Measurements from ENCODE around the gene AKAIN1. TPM values are rescaled to one million over a fixed set of nuclear protein-coding genes. Genes with fewer than 3 reads are reported as not detected.

AKAIN1 gene
- total RNA-seq, 1 experiment from 2014 or later, result not detected

DNA sequence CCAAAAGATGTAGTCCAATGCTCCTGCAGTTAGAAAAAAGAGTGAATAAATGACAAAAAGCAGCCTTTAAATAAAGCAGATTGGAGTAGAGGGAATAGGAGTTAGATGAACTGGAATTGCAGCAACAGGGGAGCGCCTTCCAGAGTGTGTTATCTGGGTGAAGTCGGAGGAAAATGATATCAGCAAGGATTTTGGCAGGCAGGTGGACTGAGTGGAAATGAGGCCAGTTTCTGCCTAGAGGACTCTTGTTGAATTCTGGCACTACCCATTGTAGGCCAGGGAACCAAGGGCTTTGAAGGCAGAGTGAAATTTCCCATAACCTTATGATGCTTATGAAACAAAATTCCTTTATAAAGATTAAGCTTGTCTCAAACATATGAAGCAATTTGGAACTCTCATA is 59.8 kb downstream of the AKAIN1 start:
- CTCF ChIA-PET, result no interaction called here
- H3K4me3 Mint-ChIP-seq (ENCODE audit: low read depth, unreplicated experiment), result no peak overlapping the region
- no TSS peak for BruUV-seq (replicated peaks)
- TF ChIP-seq, protein P1, sequence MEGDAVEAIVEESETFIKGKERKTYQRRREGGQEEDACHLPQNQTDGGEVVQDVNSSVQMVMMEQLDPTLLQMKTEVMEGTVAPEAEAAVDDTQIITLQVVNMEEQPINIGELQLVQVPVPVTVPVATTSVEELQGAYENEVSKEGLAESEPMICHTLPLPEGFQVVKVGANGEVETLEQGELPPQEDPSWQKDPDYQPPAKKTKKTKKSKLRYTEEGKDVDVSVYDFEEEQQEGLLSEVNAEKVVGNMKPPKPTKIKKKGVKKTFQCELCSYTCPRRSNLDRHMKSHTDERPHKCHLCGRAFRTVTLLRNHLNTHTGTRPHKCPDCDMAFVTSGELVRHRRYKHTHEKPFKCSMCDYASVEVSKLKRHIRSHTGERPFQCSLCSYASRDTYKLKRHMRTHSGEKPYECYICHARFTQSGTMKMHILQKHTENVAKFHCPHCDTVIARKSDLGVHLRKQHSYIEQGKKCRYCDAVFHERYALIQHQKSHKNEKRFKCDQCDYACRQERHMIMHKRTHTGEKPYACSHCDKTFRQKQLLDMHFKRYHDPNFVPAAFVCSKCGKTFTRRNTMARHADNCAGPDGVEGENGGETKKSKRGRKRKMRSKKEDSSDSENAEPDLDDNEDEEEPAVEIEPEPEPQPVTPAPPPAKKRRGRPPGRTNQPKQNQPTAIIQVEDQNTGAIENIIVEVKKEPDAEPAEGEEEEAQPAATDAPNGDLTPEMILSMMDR (IDR thresholded peaks at IDR 0.05; ENCODE audit: unreplicated experiment), result no peak
- intact Hi-C loops (cut with micrococcal nuclease; ENCODE audit: unreplicated experiment), result no loop called here
- no peaks in the 10 kb centered on the region for H3K27me3 Mint-ChIP-seq (ENCODE audit: unreplicated experiment)
- H3K36me3 Mint-ChIP-seq (ENCODE audit: insufficient read depth, unreplicated experiment), result no peaks in the 10 kb centered on the region
- H3K27ac Mint-ChIP-seq (ENCODE audit: unreplicated experiment), result no peak overlapping the region
- no peak for DNase-seq
- peaks cover 15% of the 10 kb centered on the region for H3K9me3 Mint-ChIP-seq (ENCODE audit: low read depth, unreplicated experiment)
- H3K4me1 Mint-ChIP-seq (ENCODE audit: low read depth, unreplicated experiment), result no peaks in the 10 kb centered on the region

DNA sequence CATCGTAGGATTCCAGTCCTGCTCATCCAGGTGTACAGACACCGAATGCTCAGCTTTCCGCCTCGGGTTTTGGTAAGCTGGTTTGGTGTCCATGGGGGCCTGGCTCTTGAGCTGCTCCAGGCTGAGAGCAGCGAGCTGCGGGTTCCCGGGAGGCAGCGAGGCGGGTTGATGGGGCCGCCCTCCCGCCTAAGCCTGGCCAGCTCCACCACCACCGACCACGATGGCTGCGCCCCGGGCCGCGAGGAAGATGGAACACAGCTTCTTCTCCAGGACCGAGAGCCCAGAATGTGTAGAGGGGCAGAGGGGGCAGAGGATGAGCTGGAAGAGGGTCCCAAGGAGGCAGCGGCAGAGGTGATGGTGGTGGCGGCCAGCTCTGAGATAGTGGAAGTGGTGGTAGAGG is 64.1 kb downstream of the AKAIN1 start:
- DNase-seq, result no peak
- Mint-ChIP-seq H3K9me3 (ENCODE audit: low read depth, unreplicated experiment) (peaks cover 17% of the 10 kb centered on the region), H3K4me3 (ENCODE audit: low read depth, unreplicated experiment) (no peak overlapping the region), H3K4me1 (ENCODE audit: low read depth, unreplicated experiment) (no peaks in the 10 kb centered on the region), H3K27me3 (ENCODE audit: unreplicated experiment) (no peaks in the 10 kb centered on the region), H3K36me3 (ENCODE audit: insufficient read depth, unreplicated experiment) (no peaks in the 10 kb centered on the region), H3K27ac (ENCODE audit: unreplicated experiment) (no peak overlapping the region)
- TF ChIP-seq, protein P1 (IDR thresholded peaks at IDR 0.05; ENCODE audit: unreplicated experiment), result no peak
- no TSS peak for BruUV-seq (replicated peaks)
- CTCF ChIA-PET, result no interaction called here
- intact Hi-C loops (cut with micrococcal nuclease; ENCODE audit: unreplicated experiment), result no loop called here

DNA sequence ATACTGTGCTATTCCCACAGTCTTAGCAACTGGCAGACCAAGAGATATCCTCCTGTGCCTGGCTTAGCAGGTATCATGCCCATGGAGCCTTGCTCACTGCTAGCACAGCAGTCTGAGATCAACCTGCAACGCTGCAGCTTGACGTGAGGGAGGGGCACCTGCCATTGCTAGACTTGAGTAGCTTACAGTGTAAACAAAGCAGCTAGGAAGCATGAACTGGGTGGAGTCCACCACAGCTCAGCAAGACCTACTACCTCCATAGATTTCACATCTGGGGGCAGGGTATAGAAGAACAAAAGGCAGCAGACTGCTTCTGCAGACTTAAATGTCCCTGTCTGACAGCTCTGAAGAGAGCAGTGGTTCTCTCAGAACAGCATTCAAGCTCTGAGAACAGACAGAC is 74.8 kb downstream of the AKAIN1 start:
- Mint-ChIP-seq H3K9me3 (ENCODE audit: low read depth, unreplicated experiment) (peaks cover 23% of the 10 kb centered on the region), H3K36me3 (ENCODE audit: insufficient read depth, unreplicated experiment) (no peaks in the 10 kb centered on the region), H3K27ac (ENCODE audit: unreplicated experiment) (no peak overlapping the region), H3K4me1 (ENCODE audit: low read depth, unreplicated experiment) (no peaks in the 10 kb centered on the region), H3K4me3 (ENCODE audit: low read depth, unreplicated experiment) (no peak overlapping the region), H3K27me3 (ENCODE audit: unreplicated experiment) (no peaks in the 10 kb centered on the region)
- no peak for DNase-seq
- TF ChIP-seq, protein P1 (IDR thresholded peaks at IDR 0.05; ENCODE audit: unreplicated experiment), result no peak
- CTCF ChIA-PET, result no interaction called here
- intact Hi-C loops (cut with micrococcal nuclease; ENCODE audit: unreplicated experiment), result no loop called here
- no TSS peak for BruUV-seq (replicated peaks)

DNA sequence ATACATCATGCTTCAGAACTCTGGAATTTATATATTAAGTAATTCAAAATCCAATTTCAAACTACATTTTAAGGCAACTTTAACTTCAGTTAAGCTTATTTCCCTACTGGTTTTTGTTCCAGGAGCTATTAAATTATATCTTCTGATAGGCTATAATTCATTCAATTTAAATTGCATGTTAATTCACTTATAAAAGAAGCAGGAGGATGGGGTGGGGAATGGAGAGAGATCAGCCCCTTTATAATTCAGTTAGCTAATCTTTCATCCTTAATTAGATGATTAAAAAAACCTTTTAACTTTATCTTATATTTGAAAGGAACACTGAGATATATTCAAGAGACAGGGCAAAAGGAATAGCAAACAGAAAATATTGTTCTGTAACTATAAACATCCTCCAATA is 86.8 kb downstream of the AKAIN1 start:
- Mint-ChIP-seq H3K27me3 (ENCODE audit: unreplicated experiment) (no peaks in the 10 kb centered on the region), H3K27ac (ENCODE audit: unreplicated experiment) (no peak overlapping the region), H3K4me3 (ENCODE audit: low read depth, unreplicated experiment) (no peak overlapping the region), H3K9me3 (ENCODE audit: low read depth, unreplicated experiment) (peaks cover 7% of the 10 kb centered on the region), H3K4me1 (ENCODE audit: low read depth, unreplicated experiment) (no peaks in the 10 kb centered on the region), H3K36me3 (ENCODE audit: insufficient read depth, unreplicated experiment) (no peaks in the 10 kb centered on the region)
- TF ChIP-seq, protein P1 (IDR thresholded peaks at IDR 0.05; ENCODE audit: unreplicated experiment), result no peak
- no peak for DNase-seq
- CTCF ChIA-PET, result no interaction called here
- no TSS peak for BruUV-seq (replicated peaks)
- intact Hi-C loops (cut with micrococcal nuclease; ENCODE audit: unreplicated experiment), result no loop called here

DNA sequence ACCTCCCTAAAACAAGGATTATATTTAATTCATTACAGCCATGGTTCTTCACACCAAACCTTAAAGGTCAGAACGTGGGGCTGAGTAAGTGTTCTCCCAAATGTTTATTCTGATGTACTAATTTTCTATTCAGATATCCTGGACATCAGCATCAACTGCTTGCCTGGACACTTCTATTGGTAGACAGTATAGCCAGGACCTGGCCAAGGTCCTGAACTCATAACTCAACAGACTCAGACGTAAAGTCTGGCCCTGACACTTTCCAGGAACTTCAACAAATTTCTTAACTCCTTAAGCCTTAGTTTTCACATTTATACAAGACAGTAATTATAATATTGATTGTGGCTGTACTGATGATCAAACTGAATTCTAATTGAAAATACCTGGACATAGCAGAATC is 89.1 kb downstream of the AKAIN1 start:
- Mint-ChIP-seq H3K27ac (ENCODE audit: unreplicated experiment) (no peak overlapping the region), H3K36me3 (ENCODE audit: insufficient read depth, unreplicated experiment) (no peaks in the 10 kb centered on the region), H3K9me3 (ENCODE audit: low read depth, unreplicated experiment) (peaks cover 3% of the 10 kb centered on the region), H3K27me3 (ENCODE audit: unreplicated experiment) (no peaks in the 10 kb centered on the region), H3K4me3 (ENCODE audit: low read depth, unreplicated experiment) (no peak overlapping the region), H3K4me1 (ENCODE audit: low read depth, unreplicated experiment) (no peaks in the 10 kb centered on the region)
- TF ChIP-seq, protein P1 (IDR thresholded peaks at IDR 0.05; ENCODE audit: unreplicated experiment), result no peak
- BruUV-seq (replicated peaks), result no TSS peak
- no peak for DNase-seq
- CTCF ChIA-PET, result no interaction called here
- intact Hi-C loops (cut with micrococcal nuclease; ENCODE audit: unreplicated experiment), result no loop called here
